Activated CD4-positive, CD25-positive, alpha-beta regulatory T cell treated with anti-CD3 and anti-CD28 coated beads, Interleukin-2, amount 50 U/mL, for 72 hours (primary cell): ENCODE measurements around the gene ERCC4.
A peak's percentile ranks its signal among the peaks of the same experiment; 100 is the strongest.
"Not testable (repeated sequence)": the region's sequence is repeated elsewhere in the genome, so short reads cannot be mapped to it uniquely, and the experiment has no call there.

ENCODE experiments used
- DNase-seq: peaks from one replicate; pipeline ENCODE4 v3.0.0; 2021

The ERCC4 gene

GRCh38 chr16:13919683-13920509 is at the start of gene ERCC4:
Gene ERCC4 (plus strand): TSS chr16:13920154. CDS start chr16:13920166, 12 bp downstream.
- peak; percentile 99 for DNase-seq

- DNase-seq = no peak
Measured at GRCh38 chr16:13873835-13874438, 46.0 kb upstream of the ERCC4 start.

GRCh38 chr16:13875614-13876284 is 44.2 kb upstream of the ERCC4 start:
- no peak for DNase-seq

GRCh38 chr16:13883276-13883675 is 36.7 kb upstream of the ERCC4 start:
- no peak for DNase-seq

GRCh38 chr16:13883881-13884280 is 36.1 kb upstream of the ERCC4 start:
- no peak for DNase-seq

- DNase-seq = no peak
Measured at GRCh38 chr16:13885700-13886099, 34.3 kb upstream of the ERCC4 start.

- no peak for DNase-seq
Measured at GRCh38 chr16:13886608-13887007, 33.3 kb upstream of the ERCC4 start.

GRCh38 chr16:13889323-13889722 is 30.6 kb upstream of the ERCC4 start:
- not testable (repeated sequence) for DNase-seq

GRCh38 chr16:13892301-13892700 is 27.7 kb upstream of the ERCC4 start:
- DNase-seq = no peak

- DNase-seq = no peak
Measured at GRCh38 chr16:13895516-13895915, 24.4 kb upstream of the ERCC4 start.

- DNase-seq = no peak
Measured at GRCh38 chr16:13896543-13897182, 23.3 kb upstream of the ERCC4 start.

- DNase-seq = no peak
Measured at GRCh38 chr16:13897806-13898205, 22.1 kb upstream of the ERCC4 start.

GRCh38 chr16:13898233-13898632 is 21.7 kb upstream of the ERCC4 start:
- DNase-seq = no peak

- no peak for DNase-seq
Measured at GRCh38 chr16:13902052-13902451, 17.9 kb upstream of the ERCC4 start.

GRCh38 chr16:13902677-13903076 is 17.3 kb upstream of the ERCC4 start:
- DNase-seq = no peak

- no peak for DNase-seq
Measured at GRCh38 chr16:13904179-13904691, 15.7 kb upstream of the ERCC4 start.

GRCh38 chr16:13904822-13905221 is 15.1 kb upstream of the ERCC4 start:
- DNase-seq = not testable (repeated sequence)

- no peak for DNase-seq
Measured at GRCh38 chr16:13906168-13907089, 13.5 kb upstream of the ERCC4 start.

GRCh38 chr16:13907431-13907830 is 12.5 kb upstream of the ERCC4 start:
- no peak for DNase-seq

GRCh38 chr16:13909069-13909468 is 10.9 kb upstream of the ERCC4 start:
- no peak for DNase-seq

GRCh38 chr16:13909872-13910303 is 10.1 kb upstream of the ERCC4 start:
- no peak for DNase-seq

- no peak for DNase-seq
Measured at GRCh38 chr16:13911306-13911705, 8.6 kb upstream of the ERCC4 start.
